ENCODE measurements around the gene GBE1.

Gene GBE1

GRCh38 chr3:81765400-81765799 lies 4.0 kb upstream of the GBE1 start:
- Histone ChIP-seq H4K20me1 (ENCODE audit: insufficient read depth, low read length, poor library complexity, severe bottlenecking) (no peaks in the 10 kb centered on the region), H3K9me3 (ENCODE audit: insufficient read depth, low read depth, low read length) (no peaks in the 10 kb centered on the region), H3K9me2 (replicated peaks; ENCODE audit: low read depth, low read length) (no peaks in the 10 kb centered on the region), H3K4me2 (ENCODE audit: low read depth, low read length, poor library complexity, severe bottlenecking) (no peak overlapping the region), H3K4me3 (ENCODE audit: low read length, poor library complexity, severe bottlenecking) (no peak overlapping the region), H2AFZ (ENCODE audit: low read length) (peak overlapping the region; percentile 24; the same call in 1 of the 2 replicates), H3K27me3 (ENCODE audit: insufficient read depth, low read length, poor library complexity, severe bottlenecking) (no peaks in the 10 kb centered on the region), H3K79me2 (ENCODE audit: insufficient read depth, low read length) (peaks cover under 1% of the 10 kb centered on the region; the same call in 1 of the 2 replicates), H3K4me1 (ENCODE audit: insufficient read depth, low read length, poor library complexity, severe bottlenecking) (peaks cover 41% of the 10 kb centered on the region), H3F3A (ENCODE audit: low read depth) (0 out of 2 replicates have a peak, but pooled peaks cover 3% of the 10 kb centered on the region), H3K9ac (ENCODE audit: low read depth, low read length, poor library complexity, severe bottlenecking) (no peak overlapping the region), H3K36me3 (ENCODE audit: insufficient read depth, low read length) (no peaks in the 10 kb centered on the region)
- TF ChIP-seq CTCF (conservative IDR thresholded peaks at IDR 0.05; ENCODE audit: low read length): no peak
- TF ChIP-seq EZH2phosphoT487 (IDR thresholded peaks at IDR 0.05; ENCODE audit: borderline replicate concordance): no peak

DNA sequence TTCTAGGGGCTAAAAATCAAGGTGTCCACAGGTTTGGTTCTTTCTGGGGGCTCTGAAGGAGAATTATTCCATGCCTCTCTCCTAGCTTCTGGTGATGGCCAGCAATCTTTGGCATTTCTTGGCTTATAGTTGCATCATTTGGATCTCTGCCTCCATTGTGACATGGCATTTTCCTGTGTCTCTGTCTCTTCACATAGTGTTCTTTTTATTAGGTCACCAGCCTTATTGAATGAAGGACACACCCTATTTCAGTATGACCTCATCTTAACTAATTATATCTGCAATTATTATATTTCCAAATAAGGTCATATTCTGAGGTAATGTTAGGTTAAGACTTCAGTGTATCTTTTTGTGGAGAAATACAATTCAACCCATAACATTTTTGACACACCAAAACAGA lies 3.2 kb upstream of the GBE1 start:
- Histone ChIP-seq H3K4me1 (ENCODE audit: insufficient read depth, low read length, poor library complexity, severe bottlenecking) (peaks cover 44% of the 10 kb centered on the region), H3K36me3 (ENCODE audit: insufficient read depth, low read length) (no peaks in the 10 kb centered on the region), H3K9ac (ENCODE audit: low read depth, low read length, poor library complexity, severe bottlenecking) (no peak overlapping the region), H3K4me3 (ENCODE audit: low read length, poor library complexity, severe bottlenecking) (no peak overlapping the region), H2AFZ (ENCODE audit: low read length) (0 out of 2 replicates have a peak overlapping the region, but pooled peaks have one; percentile 24), H3K27me3 (ENCODE audit: insufficient read depth, low read length, poor library complexity, severe bottlenecking) (no peaks in the 10 kb centered on the region), H3F3A (ENCODE audit: low read depth) (0 out of 2 replicates have a peak, but pooled peaks cover 3% of the 10 kb centered on the region), H3K79me2 (ENCODE audit: insufficient read depth, low read length) (peaks cover 8% of the 10 kb centered on the region), H4K20me1 (ENCODE audit: insufficient read depth, low read length, poor library complexity, severe bottlenecking) (no peaks in the 10 kb centered on the region), H3K9me3 (ENCODE audit: insufficient read depth, low read depth, low read length) (no peaks in the 10 kb centered on the region), H3K4me2 (ENCODE audit: low read depth, low read length, poor library complexity, severe bottlenecking) (no peak overlapping the region), H3K9me2 (replicated peaks; ENCODE audit: low read depth, low read length) (no peaks in the 10 kb centered on the region)
- TF ChIP-seq EZH2phosphoT487 (IDR thresholded peaks at IDR 0.05; ENCODE audit: borderline replicate concordance) (no peak), CTCF (conservative IDR thresholded peaks at IDR 0.05; ENCODE audit: low read length) (no peak)

- no peak overlapping the region for H3K4me2 ChIP-seq (ENCODE audit: low read depth, low read length, poor library complexity, severe bottlenecking)
- H3K27me3 ChIP-seq (ENCODE audit: insufficient read depth, low read length, poor library complexity, severe bottlenecking): no peaks in the 10 kb centered on the region
- H3K79me2 ChIP-seq (ENCODE audit: insufficient read depth, low read length): peaks cover 14% of the 10 kb centered on the region
- peaks cover 39% of the 10 kb centered on the region for H3K4me1 ChIP-seq (ENCODE audit: insufficient read depth, low read length, poor library complexity, severe bottlenecking)
- no peaks in the 10 kb centered on the region for H3K9me2 ChIP-seq (replicated peaks; ENCODE audit: low read depth, low read length)
- no peak for TF ChIP-seq CTCF (conservative IDR thresholded peaks at IDR 0.05; ENCODE audit: low read length)
- no peak for TF ChIP-seq EZH2phosphoT487 (IDR thresholded peaks at IDR 0.05; ENCODE audit: borderline replicate concordance)
- no peak overlapping the region for H3K4me3 ChIP-seq (ENCODE audit: low read length, poor library complexity, severe bottlenecking)
- H2AFZ ChIP-seq (ENCODE audit: low read length): no peak overlapping the region
- no peak overlapping the region for H3K9ac ChIP-seq (ENCODE audit: low read depth, low read length, poor library complexity, severe bottlenecking)
- H3F3A ChIP-seq (ENCODE audit: low read depth): 0 out of 2 replicates have a peak, but pooled peaks cover 3% of the 10 kb centered on the region
- H3K36me3 ChIP-seq (ENCODE audit: insufficient read depth, low read length): no peaks in the 10 kb centered on the region
- H3K9me3 ChIP-seq (ENCODE audit: insufficient read depth, low read depth, low read length): peaks cover 3% of the 10 kb centered on the region; the same call in 1 of the 2 replicates
- H4K20me1 ChIP-seq (ENCODE audit: insufficient read depth, low read length, poor library complexity, severe bottlenecking): no peaks in the 10 kb centered on the region
Observed at GRCh38 chr3:81764002-81764401, 2.6 kb upstream of the GBE1 start.

Data from Loucy (cell line).